ENCODE data around the gene EMSY.

Gene EMSY

DNA sequence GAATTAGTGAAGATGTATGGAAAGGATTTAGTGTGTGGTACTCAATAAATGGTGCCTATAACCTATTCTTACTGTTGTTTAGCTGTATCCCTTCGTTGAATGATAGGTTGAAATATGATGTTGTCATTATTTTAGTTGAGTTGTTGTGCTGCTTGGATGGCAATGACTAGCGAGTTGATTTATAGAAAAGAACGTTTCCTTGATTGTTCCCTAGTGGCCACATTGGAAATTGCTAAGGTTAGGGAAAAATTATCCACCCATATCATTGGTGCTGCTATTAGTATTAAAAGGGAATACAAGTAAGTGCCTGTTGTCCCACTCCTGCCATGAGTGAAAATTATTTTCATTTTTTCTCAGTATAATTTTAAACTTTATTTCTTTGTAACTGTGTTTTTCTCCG, 14.5 kb downstream of the EMSY start:
- DNase-seq = peak; percentile 24

DNA sequence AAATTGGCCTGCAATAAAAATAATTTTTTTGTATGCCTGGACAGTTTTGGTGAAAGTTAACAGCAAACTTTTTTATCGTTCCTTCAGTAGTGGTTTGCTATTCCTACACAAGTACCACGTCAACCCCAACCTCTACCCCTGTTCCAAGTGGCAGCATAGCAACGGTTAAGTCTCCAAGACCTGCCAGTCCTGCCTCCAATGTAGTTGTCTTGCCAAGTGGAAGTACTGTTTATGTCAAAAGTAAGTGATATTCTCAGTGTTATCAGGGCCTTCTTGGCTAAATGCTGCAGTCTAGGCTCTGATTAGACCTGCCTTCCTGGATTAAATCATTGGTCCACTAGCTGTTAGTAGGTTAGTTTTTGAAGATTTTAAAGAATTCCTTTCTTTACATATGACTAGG, 15.0 kb downstream of the EMSY start:
- DNase-seq = peak; percentile 18

DNA sequence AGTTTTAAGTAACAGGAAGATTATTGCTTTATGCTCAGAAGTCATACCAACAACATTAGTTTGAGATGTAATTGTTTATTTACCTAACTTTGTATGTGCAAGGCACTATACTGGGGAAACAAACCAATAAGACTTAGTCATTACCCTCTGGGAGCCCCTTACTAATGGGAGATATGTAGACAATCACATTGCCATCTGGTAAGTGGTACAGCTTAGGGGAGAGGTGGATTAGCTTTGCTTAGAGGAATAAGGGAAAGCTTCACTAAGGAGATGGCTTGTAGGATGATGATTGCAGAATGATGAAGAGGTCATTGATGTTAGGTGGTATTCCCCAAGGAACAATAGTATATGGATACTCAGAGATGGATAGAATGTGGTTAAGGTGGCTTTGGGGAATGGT, 17.5 kb downstream of the EMSY start:
- DNase-seq = no peak

DNA sequence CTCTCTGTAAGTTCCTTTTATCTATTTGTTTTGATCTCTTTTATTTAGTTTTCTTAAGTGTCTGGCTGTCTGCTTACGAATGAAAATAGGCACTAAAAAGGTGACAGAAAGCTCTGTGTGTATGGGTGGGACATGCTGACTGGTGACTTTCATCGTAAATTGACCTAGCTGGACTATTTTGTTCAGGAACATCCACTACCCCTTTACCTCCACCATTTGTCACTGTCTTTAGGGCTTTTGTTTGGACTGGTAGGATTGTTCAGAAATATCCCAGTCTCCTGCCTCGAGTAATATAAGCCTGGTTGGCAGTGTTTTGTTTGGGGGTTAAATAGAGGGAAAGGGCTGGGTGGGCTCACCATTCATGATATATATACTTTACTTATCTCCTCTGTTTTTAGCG, 20.9 kb downstream of the EMSY start:
- no peak for DNase-seq

DNA sequence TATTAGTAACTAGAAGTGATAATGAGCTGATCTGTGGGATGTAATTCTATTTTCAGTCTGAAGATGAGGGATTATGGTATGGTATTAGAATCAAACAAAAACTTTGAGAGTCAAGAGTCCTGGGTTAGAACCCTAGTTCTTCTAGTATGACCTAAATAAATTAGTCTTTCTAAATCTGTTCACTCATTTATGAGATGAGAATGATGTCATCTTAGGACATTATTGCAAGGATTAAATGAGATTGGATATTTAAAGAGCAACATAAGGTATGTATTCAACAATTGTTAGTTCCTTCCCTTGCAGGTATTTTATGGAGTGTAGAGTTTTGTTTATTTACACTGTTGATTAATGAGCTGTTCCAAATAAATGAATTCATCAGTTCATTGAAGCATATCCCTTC, 21.8 kb downstream of the EMSY start:
- no peak for DNase-seq

DNA sequence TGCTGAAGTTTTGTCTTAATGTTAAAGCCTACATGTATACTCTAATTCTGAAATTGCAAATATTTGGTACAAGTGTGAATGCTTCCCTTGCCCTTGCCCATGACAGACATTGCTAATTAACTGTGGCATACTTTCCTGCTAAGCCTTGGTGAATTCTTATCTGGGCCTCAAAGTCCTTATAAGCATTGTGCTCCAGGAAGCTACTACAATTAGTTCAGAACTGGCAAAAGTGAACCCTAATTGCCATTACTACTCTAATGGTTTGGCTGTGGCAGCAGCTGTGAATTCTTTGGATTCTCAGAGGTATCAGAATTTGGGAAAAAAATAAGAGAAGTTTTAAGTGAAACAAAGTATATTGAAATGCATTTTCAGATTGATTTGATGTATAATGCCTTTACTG, 24.3 kb downstream of the EMSY start:
- DNase-seq = no peak

DNA sequence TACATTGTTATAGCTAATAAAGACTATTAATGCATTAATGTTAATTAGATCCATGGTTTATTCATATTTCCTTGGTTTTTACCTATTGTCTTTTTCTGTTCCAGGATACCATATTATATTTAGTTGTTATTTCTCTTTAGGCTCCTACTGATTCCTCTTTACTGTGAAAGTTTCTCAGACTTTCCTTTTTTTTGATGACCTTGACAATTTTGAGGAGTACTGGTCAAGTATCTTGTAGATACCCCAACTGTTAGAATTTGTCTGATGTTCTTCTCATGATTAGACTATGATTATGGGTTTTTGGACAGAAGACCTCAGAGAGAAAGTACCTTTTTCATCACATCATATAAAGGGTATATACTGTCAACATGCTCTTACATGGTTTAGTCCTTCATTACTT, 26.6 kb downstream of the EMSY start:
- no peak for DNase-seq

DNA sequence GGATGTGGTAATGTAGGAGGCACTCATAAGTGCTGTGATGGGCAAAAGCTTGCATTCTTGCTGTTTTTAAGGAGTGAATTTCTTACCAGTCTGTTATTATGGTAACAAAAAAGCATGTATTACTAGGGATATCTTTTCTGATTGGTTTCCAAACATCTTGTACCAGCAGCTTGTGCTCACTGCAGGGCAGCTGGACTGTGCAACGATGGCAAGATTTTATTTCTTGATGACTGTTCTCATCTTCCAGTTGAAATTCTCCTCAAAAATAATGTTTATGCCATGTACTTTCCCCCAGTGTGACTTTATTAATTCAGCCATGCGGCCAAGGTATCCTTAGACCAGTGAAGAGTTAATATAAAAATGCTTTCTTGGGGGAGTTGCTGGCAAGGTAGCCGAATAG, 35.4 kb downstream of the EMSY start:
- DNase-seq = no peak

DNA sequence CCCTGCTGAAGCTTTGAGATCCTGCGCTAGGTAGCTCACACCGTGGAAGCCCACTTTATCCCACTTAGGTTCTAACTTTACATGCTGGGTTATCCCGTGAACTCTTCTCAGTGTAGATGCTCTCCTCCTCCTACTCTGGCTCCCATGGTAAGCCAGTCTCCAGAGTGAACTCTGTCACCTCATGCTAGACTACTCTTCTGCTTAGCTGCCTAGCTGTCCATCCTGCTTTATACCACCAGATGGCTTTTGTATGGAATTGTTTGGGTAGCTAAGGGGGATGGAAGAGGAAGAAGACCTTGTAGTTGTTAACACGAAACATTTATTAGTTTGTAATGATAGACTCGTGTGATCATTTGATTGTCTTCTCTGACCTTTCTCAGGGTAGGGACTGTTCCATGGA, 46.8 kb downstream of the EMSY start:
- no peak for DNase-seq

DNA sequence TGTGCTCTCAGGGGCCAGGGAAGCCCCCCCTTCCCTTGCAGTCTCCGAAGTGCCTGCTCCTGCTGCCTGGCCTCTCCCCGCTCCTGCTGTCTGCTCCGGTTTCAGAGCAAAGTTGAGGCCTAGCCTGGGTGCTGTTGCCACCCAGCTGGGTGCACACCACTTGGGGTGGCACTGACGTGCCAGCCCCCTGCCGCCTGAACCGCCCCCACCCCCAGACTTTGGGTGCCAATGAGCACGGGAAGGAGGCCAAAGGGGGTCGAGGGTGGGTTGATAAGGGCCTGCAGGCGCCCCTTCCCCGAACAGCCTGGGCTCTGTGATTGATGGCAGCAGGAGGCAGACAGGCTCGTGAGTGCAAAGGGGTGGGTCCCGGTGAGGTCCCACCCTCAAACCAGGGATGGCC, 48.2 kb downstream of the EMSY start:
- DNase-seq = no peak

DNA sequence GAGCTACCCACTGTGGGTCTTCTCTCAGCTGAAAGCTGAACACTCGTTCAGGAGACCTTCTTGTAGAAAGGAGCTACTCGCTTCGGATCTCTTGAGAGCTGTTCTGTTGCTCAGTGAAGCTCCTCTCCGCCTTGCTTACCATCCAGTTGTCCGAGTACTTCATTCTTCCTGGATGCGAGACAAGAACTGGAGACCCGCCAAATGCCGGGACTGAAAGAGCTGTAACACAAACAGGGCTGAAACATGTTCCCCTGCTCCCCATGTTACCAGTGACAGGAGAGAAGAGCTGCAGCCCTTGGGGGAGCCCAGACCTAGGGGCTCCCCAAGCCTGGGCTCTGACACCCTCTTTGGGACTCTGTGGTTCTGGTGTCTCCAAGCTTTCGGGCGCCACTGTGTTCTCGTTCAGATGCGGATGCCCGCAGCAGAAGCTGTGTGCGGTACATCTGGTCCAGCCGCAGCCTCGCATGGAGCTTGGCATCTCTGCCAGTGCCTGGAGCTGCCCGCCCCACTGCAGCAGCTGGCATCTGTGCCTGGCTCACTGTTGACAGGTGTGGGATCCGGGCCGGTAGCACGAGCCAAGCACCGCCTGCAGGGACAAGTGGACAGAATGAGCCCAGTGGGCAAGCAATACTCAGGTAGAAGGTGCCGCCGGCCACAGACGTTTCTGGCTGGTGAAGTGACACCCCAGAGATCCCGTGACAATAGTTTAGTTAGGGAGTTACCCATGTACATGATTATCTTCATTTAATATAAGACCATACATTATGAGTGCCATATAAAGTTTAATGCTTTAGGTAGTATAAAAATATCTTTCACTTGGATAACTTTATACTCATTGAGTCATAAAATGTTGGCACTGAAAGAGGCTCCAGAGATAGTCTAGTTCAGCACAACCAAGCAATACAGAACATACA, 49.1 kb downstream of the EMSY start:
- no peak for DNase-seq

DNA sequence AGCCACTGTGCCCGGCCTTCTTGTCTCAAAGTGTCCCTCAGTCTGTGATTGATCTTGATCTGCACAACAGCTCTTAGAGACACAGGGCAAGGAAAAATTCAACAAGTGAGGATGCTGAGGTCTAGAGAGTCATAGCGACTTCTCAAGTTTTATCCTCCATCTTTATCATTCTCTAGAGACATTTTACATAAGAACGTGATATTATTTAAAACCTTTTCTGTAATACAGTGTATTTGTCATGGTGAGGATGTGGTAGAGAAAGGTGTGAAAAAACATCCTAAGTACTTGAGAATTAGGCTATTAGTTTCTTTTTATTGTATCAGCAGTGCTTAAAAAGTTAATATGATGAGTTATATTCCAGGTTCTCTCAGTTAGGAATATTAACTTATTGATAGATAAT, 50.2 kb downstream of the EMSY start:
- no peak for DNase-seq

DNA sequence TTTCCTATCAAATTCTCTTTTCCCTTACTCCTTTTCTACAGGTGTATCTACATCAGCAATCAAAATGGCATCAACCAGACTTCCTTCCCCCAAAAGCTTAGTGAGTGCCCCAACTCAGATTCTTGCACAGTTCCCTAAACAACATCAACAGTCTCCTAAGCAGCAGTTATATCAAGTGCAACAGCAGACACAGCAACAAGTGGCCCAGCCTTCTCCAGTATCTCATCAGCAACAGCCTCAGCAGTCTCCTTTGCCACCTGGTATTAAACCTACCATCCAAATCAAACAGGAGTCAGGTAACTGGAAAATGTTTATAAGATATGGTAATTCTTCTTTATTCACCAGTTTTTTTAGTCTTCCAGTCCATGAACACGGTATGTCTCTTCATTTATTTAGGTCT, 51.4 kb downstream of the EMSY start:
- no peak for DNase-seq

DNA sequence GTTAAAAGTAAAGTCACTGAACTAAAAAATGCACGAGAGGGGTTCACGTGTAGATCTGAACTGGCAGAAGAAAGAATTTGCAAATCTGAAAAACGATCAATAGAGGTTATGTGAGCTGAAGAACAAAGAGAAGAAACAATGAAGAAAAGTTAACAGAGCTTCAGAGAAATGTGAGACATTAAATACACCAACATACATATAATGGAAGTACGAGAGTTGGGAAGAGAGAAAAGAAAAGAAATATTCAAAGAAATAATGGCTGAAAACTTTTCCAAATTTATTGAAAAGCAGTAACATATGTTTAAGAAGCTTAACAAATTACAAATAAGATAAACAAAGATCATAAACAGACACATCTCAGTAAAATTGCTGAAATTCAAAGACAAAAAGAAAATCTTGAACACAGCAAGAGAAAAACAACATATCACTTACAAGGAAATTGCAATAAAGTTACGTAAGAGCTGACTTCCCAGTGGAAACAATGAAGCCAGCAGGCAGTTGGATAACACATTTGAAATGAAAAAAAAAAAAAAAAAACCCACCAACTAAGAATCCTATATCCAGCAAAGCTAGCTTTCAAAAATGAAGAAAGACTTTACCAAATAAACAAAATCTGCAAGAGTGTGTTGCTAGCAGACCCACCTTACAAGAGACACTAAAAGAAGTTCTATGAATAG, 56.8 kb downstream of the EMSY start:
- no peak for DNase-seq

DNA sequence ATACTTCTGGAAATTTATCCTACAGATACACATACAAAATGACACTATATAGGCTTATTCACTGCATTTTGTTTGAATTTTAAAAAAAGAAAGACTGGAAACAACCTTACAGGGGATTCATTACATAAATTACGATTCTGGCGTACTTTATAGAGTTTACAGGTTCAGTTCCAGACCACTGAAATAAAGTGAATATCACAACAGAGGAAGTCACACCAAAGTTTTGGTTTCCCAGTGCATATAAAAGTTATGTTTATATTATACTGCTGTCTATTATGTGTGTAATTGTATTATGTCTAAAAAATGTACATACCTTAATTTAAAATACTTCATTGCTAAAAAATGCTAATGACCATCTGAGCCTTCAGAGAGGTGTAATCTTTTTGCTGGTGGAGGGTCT, 62.0 kb downstream of the EMSY start:
- no peak for DNase-seq

DNA sequence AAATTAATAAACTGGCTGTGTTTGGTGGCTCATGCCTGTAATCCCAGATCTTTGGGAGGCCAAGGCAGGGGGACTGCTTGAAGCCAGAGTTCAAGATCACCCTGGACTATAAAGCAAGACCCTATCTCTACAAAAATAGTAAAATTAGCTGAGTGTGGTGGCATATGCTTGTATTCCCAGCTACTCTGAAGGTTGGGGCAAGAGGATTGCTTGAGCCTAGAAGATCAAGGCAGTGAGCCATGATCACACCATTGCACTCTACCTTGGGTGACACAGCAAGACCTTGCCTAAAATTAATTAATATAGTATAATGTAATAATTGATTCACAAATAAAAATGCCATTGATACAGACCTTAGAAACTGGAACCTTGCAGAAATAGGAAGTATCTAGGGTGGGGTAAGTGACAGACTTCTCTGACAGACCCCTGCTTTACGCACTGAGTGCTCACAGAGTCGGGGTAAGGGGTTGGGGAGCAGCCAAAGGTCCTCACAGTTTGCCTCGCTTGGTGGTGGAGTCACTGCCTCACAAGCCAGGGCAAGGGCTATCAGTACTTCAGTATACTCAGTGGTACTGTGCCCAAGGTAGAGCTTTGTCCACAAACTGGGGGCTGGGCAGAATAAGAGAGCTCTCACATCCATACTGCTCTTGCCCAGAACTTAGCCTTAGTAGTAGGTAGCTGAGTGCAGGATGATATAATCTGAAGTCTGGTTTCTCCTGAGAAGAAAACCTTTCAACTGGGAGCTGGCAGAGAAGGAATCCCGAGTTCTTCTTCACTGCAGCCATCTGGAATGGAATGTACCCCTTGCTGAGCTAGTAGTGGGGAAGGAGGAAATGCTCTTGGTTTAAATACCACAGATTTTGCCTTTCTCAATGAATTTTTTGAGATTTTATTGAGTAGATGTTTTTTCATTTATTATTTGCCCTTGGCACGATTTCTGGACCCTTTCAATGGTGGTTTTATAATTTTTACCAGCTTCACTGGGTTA, 65.5 kb downstream of the EMSY start:
- no peak for DNase-seq

DNA sequence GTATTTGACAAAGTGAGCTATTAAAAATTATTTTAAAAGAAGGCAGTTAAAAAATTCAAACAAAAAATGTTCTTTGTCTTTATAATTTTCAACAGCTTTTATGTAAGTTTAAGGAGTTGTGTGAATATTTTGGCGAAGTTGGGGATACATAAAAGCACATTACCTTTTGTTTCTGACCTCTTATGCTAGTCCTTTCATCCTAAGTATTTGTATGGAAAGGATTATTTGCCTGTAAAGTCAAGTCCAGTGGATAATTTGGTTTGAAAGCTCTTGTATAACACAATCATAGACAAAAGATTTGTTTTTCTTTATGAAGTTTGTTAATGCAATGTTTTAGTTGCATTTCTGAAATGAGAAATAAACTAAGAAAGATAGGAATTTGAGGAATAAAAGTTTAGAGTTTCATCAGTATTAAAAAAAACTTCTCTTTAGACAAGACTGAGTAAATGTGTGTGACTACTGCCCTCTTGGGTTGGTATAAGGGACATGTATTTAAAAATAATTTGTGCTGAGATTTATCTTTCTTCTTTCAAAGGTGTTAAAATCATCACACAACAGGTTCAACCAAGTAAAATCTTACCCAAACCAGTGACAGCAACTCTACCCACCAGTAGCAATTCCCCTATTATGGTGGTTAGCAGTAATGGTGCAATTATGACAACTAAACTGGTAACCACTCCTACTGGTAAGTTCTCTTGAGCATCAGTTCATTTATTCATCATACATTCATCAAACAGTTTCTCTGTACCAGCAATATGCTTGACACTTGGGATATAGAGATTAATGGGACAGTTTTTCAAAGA, 68.2 kb downstream of the EMSY start:
- peak; percentile 27 for DNase-seq

DNA sequence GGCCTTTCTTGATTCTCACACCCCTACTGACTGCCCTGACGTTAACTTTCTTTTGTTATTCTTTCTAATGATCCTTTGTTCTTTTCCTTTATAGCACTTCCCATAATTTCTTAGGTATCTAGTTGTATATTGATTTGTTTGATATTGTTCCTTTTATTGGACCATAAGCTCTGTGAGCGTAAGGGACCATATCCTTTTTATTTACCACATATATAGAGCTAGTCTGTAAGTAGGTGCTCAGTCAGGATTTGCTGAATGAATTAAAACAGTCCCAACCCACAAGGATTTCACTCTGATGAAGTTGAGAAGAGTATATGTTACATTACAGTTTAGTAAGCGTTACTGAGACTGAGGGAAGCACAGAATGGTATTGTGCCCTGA, 68.8 kb downstream of the EMSY start:
- DNase-seq = no peak

DNA sequence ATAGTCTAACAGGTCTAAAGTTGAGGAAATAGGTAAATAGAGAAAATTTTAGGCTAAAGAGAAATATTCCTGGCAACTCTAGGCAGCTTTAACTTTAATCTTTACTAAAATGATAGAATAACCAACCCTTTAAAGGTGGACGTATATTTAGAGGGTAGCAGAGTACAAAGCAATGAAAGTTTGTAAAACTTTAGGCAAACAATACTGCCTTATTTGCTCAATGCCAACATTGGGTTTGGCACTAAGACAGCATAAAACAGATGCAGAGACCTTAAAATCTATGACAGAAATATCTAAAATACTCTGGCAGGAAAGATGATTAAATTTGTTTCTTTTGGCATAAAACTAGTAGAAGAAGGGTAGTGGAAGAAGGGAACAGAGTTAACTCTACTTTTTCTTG, 70.7 kb downstream of the EMSY start:
- no peak for DNase-seq

DNA sequence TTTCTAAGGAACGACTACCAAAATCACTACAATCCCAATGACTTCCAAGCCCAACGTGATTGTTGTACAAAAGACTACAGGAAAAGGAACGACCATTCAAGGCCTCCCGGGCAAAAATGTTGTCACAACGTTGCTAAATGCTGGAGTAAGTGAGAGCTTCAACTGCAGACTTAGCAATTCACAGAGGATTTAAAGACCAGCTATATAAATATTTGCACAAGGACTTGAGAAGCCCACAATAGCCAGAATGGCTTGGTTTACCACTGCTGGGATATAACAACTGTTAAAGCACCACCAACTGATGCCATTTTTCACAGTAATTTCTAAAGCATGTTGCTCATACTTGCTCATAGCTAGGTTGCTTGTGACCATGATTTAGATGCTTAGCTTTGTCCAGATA, 78.3 kb downstream of the EMSY start:
- no peak for DNase-seq

DNA sequence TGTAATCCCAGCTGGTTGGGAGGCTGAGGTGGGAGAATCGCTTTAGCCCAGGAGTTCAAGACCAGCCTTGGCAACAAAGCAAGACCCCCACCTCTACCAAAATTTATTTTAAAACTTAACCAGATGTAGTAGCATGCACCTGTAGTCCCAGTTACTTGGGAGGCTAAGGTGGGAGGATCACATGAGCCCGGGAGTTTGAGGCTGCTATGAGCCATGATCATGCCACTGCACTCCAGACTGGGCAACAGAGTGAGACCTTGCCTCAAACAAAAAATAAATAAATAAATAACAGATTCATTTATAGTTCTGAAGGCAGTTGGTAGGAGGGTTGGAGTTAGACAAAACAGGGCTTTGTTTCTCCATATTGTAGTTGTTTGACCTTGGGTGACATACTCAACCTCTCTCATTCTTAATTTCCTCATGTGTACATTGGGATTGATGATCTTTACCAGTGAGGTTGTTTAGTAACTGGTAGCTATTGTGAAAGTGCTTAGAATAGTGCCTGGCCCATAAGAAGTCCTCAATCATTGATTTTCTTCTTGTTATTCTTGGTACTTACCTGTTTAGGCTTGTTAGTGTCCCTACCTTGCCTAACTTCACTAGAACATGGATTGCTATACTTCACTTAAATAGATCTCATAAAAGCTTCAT, 79.1 kb downstream of the EMSY start:
- no peak for DNase-seq

DNA sequence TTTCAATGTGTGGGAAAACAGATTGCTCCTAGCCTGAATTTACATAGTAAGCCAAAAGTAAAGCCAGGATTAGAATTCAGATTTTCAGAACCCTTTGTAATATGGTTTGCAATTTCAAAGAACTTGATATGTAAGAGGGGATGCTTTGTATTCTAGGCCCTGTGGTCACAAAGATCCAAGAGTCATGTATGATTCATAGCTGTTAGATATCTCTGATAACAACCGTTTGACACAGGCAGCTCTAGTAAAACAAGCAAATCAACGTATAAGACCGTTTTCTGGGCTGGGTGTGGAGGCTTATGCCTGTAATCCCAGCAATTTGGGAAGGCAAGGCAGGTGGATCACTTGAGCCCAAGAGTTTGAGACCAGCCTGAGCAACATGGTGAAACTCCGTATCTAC, 79.6 kb downstream of the EMSY start:
- DNase-seq = peak; percentile 33
